ENCODE results near the gene NDUFS2. TPM values are rescaled to one million over a fixed set of nuclear protein-coding genes. Genes with fewer than 3 reads are reported as not detected.

NDUFS2 gene
- total and polyA plus RNA-seq, 2 experiments from 2014 or later = 183 to 367 TPM

DNA sequence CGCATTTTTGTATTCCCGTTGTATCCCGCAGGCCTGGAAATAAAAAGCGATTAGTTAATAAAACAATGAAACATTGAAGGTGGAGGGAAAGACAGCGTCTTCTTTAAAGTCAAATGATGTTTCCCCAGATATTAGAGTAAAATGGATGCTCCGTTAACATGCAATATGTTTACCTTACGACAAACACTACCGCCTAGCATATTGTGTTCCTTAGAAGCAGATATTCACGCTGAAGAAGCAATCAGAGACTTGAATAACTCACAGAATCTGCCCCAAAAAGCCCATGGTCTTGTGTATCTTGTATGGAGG, 24.3 kb upstream of the NDUFS2 start:
- H3K36me3 ChIP-seq = peaks cover 20% of the 10 kb centered on the region
- no peaks in the 10 kb centered on the region for H3K4me1 ChIP-seq (ENCODE audit: low read depth)
- TF ChIP-seq, protein P1, sequence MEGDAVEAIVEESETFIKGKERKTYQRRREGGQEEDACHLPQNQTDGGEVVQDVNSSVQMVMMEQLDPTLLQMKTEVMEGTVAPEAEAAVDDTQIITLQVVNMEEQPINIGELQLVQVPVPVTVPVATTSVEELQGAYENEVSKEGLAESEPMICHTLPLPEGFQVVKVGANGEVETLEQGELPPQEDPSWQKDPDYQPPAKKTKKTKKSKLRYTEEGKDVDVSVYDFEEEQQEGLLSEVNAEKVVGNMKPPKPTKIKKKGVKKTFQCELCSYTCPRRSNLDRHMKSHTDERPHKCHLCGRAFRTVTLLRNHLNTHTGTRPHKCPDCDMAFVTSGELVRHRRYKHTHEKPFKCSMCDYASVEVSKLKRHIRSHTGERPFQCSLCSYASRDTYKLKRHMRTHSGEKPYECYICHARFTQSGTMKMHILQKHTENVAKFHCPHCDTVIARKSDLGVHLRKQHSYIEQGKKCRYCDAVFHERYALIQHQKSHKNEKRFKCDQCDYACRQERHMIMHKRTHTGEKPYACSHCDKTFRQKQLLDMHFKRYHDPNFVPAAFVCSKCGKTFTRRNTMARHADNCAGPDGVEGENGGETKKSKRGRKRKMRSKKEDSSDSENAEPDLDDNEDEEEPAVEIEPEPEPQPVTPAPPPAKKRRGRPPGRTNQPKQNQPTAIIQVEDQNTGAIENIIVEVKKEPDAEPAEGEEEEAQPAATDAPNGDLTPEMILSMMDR (IDR thresholded peaks at IDR 0.05; ENCODE audit: low read depth, low read length) = no peak
- no peaks in the 10 kb centered on the region for H3K27me3 ChIP-seq
- DNase-seq (ENCODE audit: low read depth in 1 of 2, low spot score in 1 of 2) = no peak
- peak overlapping the region; percentile 44 for H3K27ac ChIP-seq
- H3K9me3 ChIP-seq (ENCODE audit: low read depth) = no peaks in the 10 kb centered on the region
- H3K4me3 ChIP-seq = no peak overlapping the region

DNA sequence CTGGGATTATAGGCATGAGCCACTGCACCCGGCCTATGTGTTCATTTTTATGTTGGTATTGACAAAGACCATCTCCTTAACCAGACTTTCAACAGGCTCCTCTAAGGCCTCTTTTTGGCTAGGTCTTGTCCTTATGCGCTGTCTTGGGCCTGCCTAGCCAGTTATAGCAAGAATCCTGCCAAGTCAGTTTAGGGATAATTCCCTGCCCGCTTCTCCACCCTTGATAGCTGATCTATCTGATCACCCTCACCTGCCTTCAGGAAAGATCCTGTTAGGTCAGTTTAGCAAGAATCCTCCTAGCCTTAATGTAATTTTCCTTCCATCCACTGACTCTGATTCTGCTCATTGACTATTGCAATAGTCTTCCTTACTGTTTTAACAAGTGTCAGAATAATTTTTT, 22.5 kb upstream of the NDUFS2 start:
- Histone ChIP-seq H3K27me3 (no peaks in the 10 kb centered on the region), H3K4me1 (ENCODE audit: low read depth) (no peaks in the 10 kb centered on the region), H3K27ac (no peak overlapping the region), H3K9me3 (ENCODE audit: low read depth) (no peaks in the 10 kb centered on the region), H3K4me3 (no peak overlapping the region), H3K36me3 (peaks cover 7% of the 10 kb centered on the region)
- DNase-seq (ENCODE audit: low read depth in 1 of 2, low spot score in 1 of 2) = no peak
- TF ChIP-seq, protein P1 (IDR thresholded peaks at IDR 0.05; ENCODE audit: low read depth, low read length) = no peak

DNA sequence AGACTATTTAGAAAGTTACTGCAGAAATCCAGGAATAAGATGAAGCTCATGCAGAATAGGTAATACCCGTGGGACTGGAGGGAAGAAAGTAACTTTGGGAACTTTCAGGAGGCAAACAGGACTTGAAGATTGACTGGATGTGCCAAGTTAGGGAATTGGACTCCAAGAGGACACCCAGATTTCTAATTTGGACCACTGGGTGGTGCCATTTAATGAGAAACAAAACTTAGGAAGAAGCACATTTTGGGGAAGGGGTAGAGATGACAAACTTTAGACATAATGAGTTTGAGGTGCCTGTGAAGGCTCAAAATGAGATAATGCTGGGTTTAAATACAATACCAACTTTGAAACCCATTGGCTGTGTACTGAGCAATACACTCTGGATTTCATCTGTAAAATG, 21.5 kb upstream of the NDUFS2 start:
- H3K36me3 ChIP-seq = no peaks in the 10 kb centered on the region
- TF ChIP-seq, protein P1 (IDR thresholded peaks at IDR 0.05; ENCODE audit: low read depth, low read length) = peak; percentile 32
- H3K27ac ChIP-seq = no peak overlapping the region
- DNase-seq (ENCODE audit: low read depth in 1 of 2, low spot score in 1 of 2) = no peak
- no peaks in the 10 kb centered on the region for H3K9me3 ChIP-seq (ENCODE audit: low read depth)
- H3K4me1 ChIP-seq (ENCODE audit: low read depth) = no peaks in the 10 kb centered on the region
- H3K4me3 ChIP-seq = no peak overlapping the region
- no peaks in the 10 kb centered on the region for H3K27me3 ChIP-seq

DNA sequence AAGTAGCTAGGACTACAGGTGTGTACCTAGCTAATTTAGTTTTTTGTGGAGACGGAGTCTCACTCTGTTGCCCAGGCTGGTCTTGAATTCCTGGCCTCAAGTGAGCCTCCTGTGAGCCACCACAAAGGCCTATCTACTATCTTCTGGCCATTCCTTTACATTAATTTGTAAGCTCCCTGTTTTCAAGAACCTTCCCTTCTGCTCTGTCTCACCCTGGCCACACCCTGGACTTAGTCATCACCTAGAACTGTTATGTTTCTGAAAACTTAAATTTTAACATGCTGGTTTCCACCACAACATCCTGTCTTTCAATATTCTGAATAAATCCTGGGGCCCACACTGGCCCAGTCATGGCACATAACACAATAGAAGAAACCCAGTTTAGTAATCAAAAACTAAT, 20.0 kb upstream of the NDUFS2 start:
- no peak overlapping the region for H3K27ac ChIP-seq
- H3K9me3 ChIP-seq (ENCODE audit: low read depth) = no peaks in the 10 kb centered on the region
- no peak overlapping the region for H3K4me3 ChIP-seq
- no peaks in the 10 kb centered on the region for H3K36me3 ChIP-seq
- DNase-seq (ENCODE audit: low read depth in 1 of 2, low spot score in 1 of 2) = no peak
- TF ChIP-seq, protein P1 (IDR thresholded peaks at IDR 0.05; ENCODE audit: low read depth, low read length) = no peak
- H3K4me1 ChIP-seq (ENCODE audit: low read depth) = no peaks in the 10 kb centered on the region
- H3K27me3 ChIP-seq = no peaks in the 10 kb centered on the region

DNA sequence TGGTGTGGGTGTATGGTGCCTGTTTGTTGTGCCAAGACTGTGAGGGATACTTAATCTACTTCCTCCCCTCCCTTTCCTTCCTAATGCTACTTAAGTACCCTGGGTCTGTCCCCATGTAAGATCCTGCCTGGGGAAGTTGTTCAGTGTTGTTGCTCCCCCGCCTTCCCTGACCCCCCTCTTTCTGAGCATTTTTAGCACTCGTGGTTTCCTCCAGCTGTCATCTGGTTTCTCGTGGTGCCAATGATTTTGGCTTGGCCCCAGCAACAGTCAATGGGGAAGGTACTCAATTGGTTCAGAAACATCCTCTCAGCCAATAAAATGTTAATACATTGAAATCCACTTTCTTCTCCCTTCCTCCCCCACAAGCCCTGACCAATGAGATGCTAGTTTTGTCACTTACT, 16.9 kb upstream of the NDUFS2 start:
- Histone ChIP-seq H3K4me3 (no peak overlapping the region), H3K36me3 (no peaks in the 10 kb centered on the region), H3K27me3 (no peaks in the 10 kb centered on the region), H3K9me3 (ENCODE audit: low read depth) (no peaks in the 10 kb centered on the region), H3K27ac (no peak overlapping the region), H3K4me1 (ENCODE audit: low read depth) (no peaks in the 10 kb centered on the region)
- peak in 1 of 2 donors; percentile 83 for DNase-seq (ENCODE audit: low read depth in 1 of 2, low spot score in 1 of 2)
- TF ChIP-seq, protein P1 (IDR thresholded peaks at IDR 0.05; ENCODE audit: low read depth, low read length) = no peak

DNA sequence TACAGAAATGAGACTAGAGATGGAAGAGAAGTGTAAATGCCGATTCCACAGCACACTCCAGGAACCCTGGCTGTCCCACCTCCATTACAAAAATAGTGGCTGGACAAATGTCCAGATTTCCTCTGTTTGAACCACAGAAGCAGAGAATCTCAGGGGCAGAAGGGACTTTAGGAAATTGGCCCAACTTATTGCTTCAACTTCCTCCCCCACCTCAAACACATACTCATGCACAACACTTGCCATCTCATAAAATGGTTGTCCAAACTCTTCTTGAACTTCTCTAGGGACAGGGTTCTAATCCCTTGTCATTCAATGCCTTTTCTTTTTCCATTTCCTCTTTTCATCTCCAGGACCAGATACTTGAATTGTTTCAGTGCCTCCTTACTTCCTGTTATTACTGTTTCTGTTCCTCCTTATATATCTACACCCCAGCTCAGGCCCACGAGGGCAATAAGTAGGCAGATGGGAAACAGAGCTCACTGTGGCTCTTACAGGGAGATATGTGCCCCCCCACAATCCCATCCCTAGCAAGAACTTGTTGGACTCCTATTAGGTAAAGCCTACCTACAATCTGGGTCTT, 16.3 kb upstream of the NDUFS2 start:
- Histone ChIP-seq H3K4me1 (ENCODE audit: low read depth) (no peaks in the 10 kb centered on the region), H3K27me3 (no peaks in the 10 kb centered on the region), H3K27ac (no peak overlapping the region), H3K36me3 (no peaks in the 10 kb centered on the region), H3K4me3 (no peak overlapping the region), H3K9me3 (ENCODE audit: low read depth) (no peaks in the 10 kb centered on the region)
- TF ChIP-seq, protein P1 (IDR thresholded peaks at IDR 0.05; ENCODE audit: low read depth, low read length) = no peak
- DNase-seq (ENCODE audit: low read depth in 1 of 2, low spot score in 1 of 2) = no peak
